Breast epithelium (tissue), 4 donors: ENCODE results near the gene ADAMTSL2. TPM values are rescaled to one million over a fixed set of nuclear protein-coding genes. Genes with fewer than 3 reads are reported as not detected.

Experiments
- DNase-seq, 2 donors: peaks; one replicate each; pipeline ENCODE4 v3.0.0-alpha.2; 2019; ENCODE audit warnings: low spot score in 2 of 2
- H3K27ac ChIP-seq, 2 donors: fragments of 200-600 bp; sonication (generic) in 1 of 2; one replicate each; pipeline ENCODE4 v1.5.1; 2016 to 2019; ENCODE audit warnings: mild to moderate bottlenecking in 1 of 2
- H3K27me3 ChIP-seq, 2 donors: fragments of 200-600 bp; sonication (generic) in 1 of 2; one replicate each; pipeline versions ENCODE4 v1.5.1 to v1.6.0; 2017 to 2019; ENCODE audit warnings: control low read depth in 1 of 2, mild to moderate bottlenecking in 1 of 2
- H3K36me3 ChIP-seq: fragments of 200-600 bp; one replicate; pipeline ENCODE4 v1.5.1; 2019
- H3K4me1 ChIP-seq, 2 donors: fragments of 200-600 bp; sonication (generic); one replicate each; pipeline ENCODE4 v1.5.1; 2016 to 2019; ENCODE audit warnings: control low read depth in 1 of 2
- H3K4me3 ChIP-seq, 3 donors: fragments of 200-600 bp; sonication (generic); 1 replicate in 2 of 3; 2 replicates in 1 of 3; pipeline ENCODE4 v1.5.1; 2016 to 2019; ENCODE audit warnings: mild to moderate bottlenecking in 3 of 3, moderate library complexity in 2 of 3
- H3K9me3 ChIP-seq, 2 donors: fragments of 200-600 bp; sonication (generic) in 1 of 2; one replicate each; pipeline ENCODE4 v1.5.1; 2016 to 2019; ENCODE audit warnings: control low read depth in 1 of 2
- POLR2A ChIP-seq: fragments of 450-650 bp; IDR thresholded peaks from one replicate; pipeline ENCODE4 v1.6.1; 2016; ENCODE audit warnings: antibody characterized with exemption, mild to moderate bottlenecking, moderate library complexity
- POLR2AphosphoS5 ChIP-seq, 3 donors: sonication (generic); formaldehyde crosslinking; IDR thresholded peaks; one replicate each; pipeline ENCODE4 v1.6.1; 2017; ENCODE audit warnings: antibody characterized with exemption in 3 of 3
- intact Hi-C: fragments of 100-400 bp; cut with DNase I; formaldehyde crosslinking; loops from one replicate; pipeline ENCODE4 v1.15.1; 2023; ENCODE audit warnings: low total_unique reads
- total RNA-seq, 3 donors: library from RNA; depleted of rRNA; stranded (reverse); fragments of >200 nt; gene quantifications; one replicate each; pipeline ENCODE4 v1.1.0, GENCODE V29; 2016
- TF ChIP-seq, protein P1 (sequence below), 3 donors: fragments of 450-650 bp; IDR thresholded peaks; one replicate each; pipeline ENCODE4 v1.5.1; 2016 to 2017; ENCODE audit warnings: antibody characterized with exemption in 3 of 3, mild to moderate bottlenecking in 3 of 3, moderate library complexity in 3 of 3

The ADAMTSL2 gene
- total RNA-seq, 3 donors from 2014 or later, result 0.33 to 0.80 (median 0.44) TPM

- H3K9me3 ChIP-seq, result no peaks in the 10 kb centered on the region
- no peak overlapping the region for H3K27ac ChIP-seq
- intact Hi-C loops, result no loop called here
- no peak for DNase-seq
- TF ChIP-seq, protein P1, sequence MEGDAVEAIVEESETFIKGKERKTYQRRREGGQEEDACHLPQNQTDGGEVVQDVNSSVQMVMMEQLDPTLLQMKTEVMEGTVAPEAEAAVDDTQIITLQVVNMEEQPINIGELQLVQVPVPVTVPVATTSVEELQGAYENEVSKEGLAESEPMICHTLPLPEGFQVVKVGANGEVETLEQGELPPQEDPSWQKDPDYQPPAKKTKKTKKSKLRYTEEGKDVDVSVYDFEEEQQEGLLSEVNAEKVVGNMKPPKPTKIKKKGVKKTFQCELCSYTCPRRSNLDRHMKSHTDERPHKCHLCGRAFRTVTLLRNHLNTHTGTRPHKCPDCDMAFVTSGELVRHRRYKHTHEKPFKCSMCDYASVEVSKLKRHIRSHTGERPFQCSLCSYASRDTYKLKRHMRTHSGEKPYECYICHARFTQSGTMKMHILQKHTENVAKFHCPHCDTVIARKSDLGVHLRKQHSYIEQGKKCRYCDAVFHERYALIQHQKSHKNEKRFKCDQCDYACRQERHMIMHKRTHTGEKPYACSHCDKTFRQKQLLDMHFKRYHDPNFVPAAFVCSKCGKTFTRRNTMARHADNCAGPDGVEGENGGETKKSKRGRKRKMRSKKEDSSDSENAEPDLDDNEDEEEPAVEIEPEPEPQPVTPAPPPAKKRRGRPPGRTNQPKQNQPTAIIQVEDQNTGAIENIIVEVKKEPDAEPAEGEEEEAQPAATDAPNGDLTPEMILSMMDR (IDR thresholded peaks at IDR 0.05), result no peak
- no peak for TF ChIP-seq POLR2AphosphoS5 (IDR thresholded peaks at IDR 0.05)
- no peak for TF ChIP-seq POLR2A
- peaks cover 4 to 49% of the 10 kb centered on the region in 2 donors for H3K27me3 ChIP-seq
- H3K4me3 ChIP-seq, result no peak overlapping the region
- H3K36me3 ChIP-seq, result no peaks in the 10 kb centered on the region
- H3K4me1 ChIP-seq, result no peaks in the 10 kb centered on the region
Measured at GRCh38 chr9:133583111-133583510, 48.6 kb downstream of the ADAMTSL2 start.

DNA sequence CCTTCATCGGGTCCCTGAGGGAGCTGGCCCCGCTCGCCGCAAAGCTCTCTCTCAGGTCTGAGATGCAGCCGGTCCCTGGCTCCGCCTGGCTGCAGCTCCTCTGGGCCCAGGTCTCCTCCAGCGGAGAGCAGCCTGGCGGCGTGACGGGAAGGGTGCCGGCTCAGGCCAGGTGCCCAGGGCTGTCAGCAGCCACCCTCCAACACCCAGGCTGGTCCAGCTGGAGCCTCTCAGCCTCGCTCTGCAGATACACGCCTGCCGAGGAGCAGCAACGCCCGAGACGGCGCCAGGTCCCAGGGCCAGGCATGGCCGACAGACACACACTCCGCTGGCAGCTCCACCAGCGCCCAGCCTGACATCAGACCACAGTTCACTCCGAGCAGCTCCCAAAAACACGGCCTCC, 49.1 kb downstream of the ADAMTSL2 start:
- Histone ChIP-seq H3K9me3 (no peaks in the 10 kb centered on the region), H3K4me3 (no peak overlapping the region), H3K27ac (no peak overlapping the region), H3K36me3 (no peaks in the 10 kb centered on the region), H3K4me1 (no peaks in the 10 kb centered on the region), H3K27me3 (peaks cover 4 to 49% of the 10 kb centered on the region in 2 donors)
- TF ChIP-seq, protein P1 (IDR thresholded peaks at IDR 0.05), result no peak
- TF ChIP-seq POLR2AphosphoS5 (IDR thresholded peaks at IDR 0.05) (no peak), POLR2A (no peak)
- intact Hi-C loops, result no loop called here
- DNase-seq, result no peak

- H3K4me3 ChIP-seq, result no peak overlapping the region
- peaks cover 4 to 45% of the 10 kb centered on the region in 2 donors for H3K27me3 ChIP-seq
- no peak overlapping the region for H3K27ac ChIP-seq
- H3K9me3 ChIP-seq, result no peaks in the 10 kb centered on the region
- no peak for DNase-seq
- intact Hi-C loops, result no loop called here
- H3K36me3 ChIP-seq, result no peaks in the 10 kb centered on the region
- TF ChIP-seq, protein P1 (IDR thresholded peaks at IDR 0.05), result no peak
- TF ChIP-seq POLR2AphosphoS5 (IDR thresholded peaks at IDR 0.05) (no peak), POLR2A (no peak)
- H3K4me1 ChIP-seq, result no peaks in the 10 kb centered on the region
Measured at GRCh38 chr9:133584167-133584558, 49.7 kb downstream of the ADAMTSL2 start.

DNA sequence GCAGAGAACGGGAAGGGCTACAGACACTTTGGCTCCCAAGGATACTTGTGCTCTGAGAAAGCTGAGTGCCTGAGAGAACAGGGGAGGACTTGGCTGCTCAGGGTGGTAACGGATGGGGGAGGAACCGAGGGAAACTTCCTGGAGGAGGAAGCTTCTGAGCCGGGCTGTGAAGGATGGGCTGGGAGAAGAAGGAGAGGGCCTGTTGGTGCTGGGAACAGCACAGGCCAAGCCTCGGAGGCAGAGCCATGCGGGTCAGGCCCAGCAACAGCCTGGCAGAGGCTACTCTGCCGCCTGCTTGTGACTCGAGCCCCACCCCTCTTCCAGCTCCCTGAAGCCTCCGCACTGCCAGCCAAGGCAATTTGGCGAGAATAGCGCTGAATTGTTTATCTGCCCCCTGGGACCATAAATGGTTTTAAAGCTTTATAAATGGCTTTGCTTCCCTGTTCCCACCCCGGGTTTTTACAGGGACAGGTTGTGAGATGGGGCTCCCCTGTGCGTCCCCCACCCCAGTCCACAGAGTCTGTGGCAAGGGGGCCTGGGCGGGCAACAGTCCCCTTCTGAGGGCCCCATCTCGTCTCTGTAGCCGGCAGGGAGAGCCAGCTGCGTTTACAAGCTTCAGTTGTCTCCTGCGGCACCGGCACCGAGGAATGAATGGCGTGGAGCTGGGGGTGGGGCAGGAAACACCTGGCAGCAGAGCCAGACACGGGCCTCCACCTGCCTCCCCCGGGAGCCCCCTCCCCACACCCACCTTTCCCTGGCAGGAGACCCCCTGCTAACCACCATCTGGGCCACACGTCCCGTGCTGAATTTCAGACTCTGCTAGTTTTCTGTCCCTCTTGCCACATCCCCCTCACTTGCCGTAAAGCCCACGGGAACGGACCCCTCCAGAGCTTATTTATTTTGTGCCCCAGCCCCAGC, 50.3 kb downstream of the ADAMTSL2 start:
- intact Hi-C loops, result no loop called here
- peaks cover 4 to 49% of the 10 kb centered on the region in 2 donors for H3K27me3 ChIP-seq
- no peak overlapping the region for H3K27ac ChIP-seq
- DNase-seq, result no peak
- TF ChIP-seq, protein P1 (IDR thresholded peaks at IDR 0.05), result no peak
- TF ChIP-seq POLR2A, result no peak
- no peaks in the 10 kb centered on the region for H3K9me3 ChIP-seq
- no peaks in the 10 kb centered on the region for H3K36me3 ChIP-seq
- no peaks in the 10 kb centered on the region for H3K4me1 ChIP-seq
- H3K4me3 ChIP-seq, result no peak overlapping the region
